ENCODE data around the gene RUNX2. TPM values are rescaled to one million over a fixed set of nuclear protein-coding genes. Genes with fewer than 3 reads are reported as not detected.

Gene RUNX2
- total and polyA plus RNA-seq, 10 of the 15 experiments (the other 5 are each of a cell fraction or from before 2014, with no cell fraction given) = 0.01 to 0.77 (median 0.15) TPM; not detected in 3

- ChIA-PET RAD21 (ENCODE audit: unreplicated experiment) (no interaction called here), SMC1A (ENCODE audit: uncharacterized antibody, unreplicated experiment) (no interaction called here), POLR2A (no interaction called here), CTCF (no interaction called here)
- TF ChIP-seq SMAD1 (IDR thresholded peaks at IDR 0.05; ENCODE audit: low read depth, partially characterized antibody) (no peak), NR2F1 (conservative IDR thresholded peaks at IDR 0.05) (no peak), RB1 (IDR thresholded peaks at IDR 0.05; ENCODE audit: borderline replicate concordance) (no peak), SREBF2 (IDR thresholded peaks at IDR 0.05; ENCODE audit: low read length) (no peak), ZNF274 (IDR thresholded peaks at IDR 0.05; ENCODE audit: insufficient read depth, insufficient read length) (no peak), USF1 (IDR thresholded peaks at IDR 0.05; ENCODE audit: borderline replicate concordance, extremely low read length, insufficient read depth, low read depth, low read length) (no peak), TARDBP (IDR thresholded peaks at IDR 0.05; ENCODE audit: borderline replicate concordance) (no peak), BRCA1 (IDR thresholded peaks at IDR 0.05; ENCODE audit: low read depth, low read length) (no peak), SMAD5 (IDR thresholded peaks at IDR 0.05; ENCODE audit: low read depth) (no peak), PML (IDR thresholded peaks at IDR 0.05; ENCODE audit: low read length) (no peak)
- TF ChIP-seq, protein P1, sequence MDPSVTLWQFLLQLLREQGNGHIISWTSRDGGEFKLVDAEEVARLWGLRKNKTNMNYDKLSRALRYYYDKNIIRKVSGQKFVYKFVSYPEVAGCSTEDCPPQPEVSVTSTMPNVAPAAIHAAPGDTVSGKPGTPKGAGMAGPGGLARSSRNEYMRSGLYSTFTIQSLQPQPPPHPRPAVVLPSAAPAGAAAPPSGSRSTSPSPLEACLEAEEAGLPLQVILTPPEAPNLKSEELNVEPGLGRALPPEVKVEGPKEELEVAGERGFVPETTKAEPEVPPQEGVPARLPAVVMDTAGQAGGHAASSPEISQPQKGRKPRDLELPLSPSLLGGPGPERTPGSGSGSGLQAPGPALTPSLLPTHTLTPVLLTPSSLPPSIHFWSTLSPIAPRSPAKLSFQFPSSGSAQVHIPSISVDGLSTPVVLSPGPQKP (IDR thresholded peaks at IDR 0.05; ENCODE audit: low read depth, low read length) = no peak
- TF ChIP-seq, protein P2, sequence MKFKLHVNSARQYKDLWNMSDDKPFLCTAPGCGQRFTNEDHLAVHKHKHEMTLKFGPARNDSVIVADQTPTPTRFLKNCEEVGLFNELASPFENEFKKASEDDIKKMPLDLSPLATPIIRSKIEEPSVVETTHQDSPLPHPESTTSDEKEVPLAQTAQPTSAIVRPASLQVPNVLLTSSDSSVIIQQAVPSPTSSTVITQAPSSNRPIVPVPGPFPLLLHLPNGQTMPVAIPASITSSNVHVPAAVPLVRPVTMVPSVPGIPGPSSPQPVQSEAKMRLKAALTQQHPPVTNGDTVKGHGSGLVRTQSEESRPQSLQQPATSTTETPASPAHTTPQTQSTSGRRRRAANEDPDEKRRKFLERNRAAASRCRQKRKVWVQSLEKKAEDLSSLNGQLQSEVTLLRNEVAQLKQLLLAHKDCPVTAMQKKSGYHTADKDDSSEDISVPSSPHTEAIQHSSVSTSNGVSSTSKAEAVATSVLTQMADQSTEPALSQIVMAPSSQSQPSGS (IDR thresholded peaks at IDR 0.05; ENCODE audit: low read length) = no peak
- Histone ChIP-seq H3K4me2 (ENCODE audit: control insufficient read depth, insufficient read depth) (no peak overlapping the region), H3K27ac (ENCODE audit: control insufficient read depth, insufficient read depth) (no peak overlapping the region), H3K79me2 (ENCODE audit: control insufficient read depth, insufficient read depth, low read length) (no peaks in the 10 kb centered on the region), H3K4me3 (no peak overlapping the region), H3K36me3 (ENCODE audit: control insufficient read depth in 2 of 2, insufficient read depth in 2 of 2, low read length in 1 of 2) (no peaks in the 10 kb centered on the region), H3K27me3 (replicated peaks in 1 of 2; ENCODE audit: control insufficient read depth in 2 of 2, insufficient read depth in 2 of 2, low read length in 1 of 2) (no peaks in the 10 kb centered on the region; a peak in 1 of 4 replicates), H2AFZ (ENCODE audit: control insufficient read depth, low read depth, low read length) (no peak overlapping the region), H3K9me3 (replicated peaks; ENCODE audit: control insufficient read depth, insufficient read depth, low read length) (no peaks in the 10 kb centered on the region), H3K9ac (ENCODE audit: control insufficient read depth, insufficient read depth, low read length) (no peak overlapping the region), H3K4me1 (ENCODE audit: control insufficient read depth, insufficient read depth, low read length) (no peaks in the 10 kb centered on the region), H4K20me1 (ENCODE audit: control insufficient read depth, insufficient read depth) (no peaks in the 10 kb centered on the region)
- FAIRE-seq (no peak), ATAC-seq (no peak), DNase-seq (ENCODE audit: low read depth, low spot score) (no peak)
- in situ Hi-C loops (cut with MboI) = no loop called here
- BruUV-seq (replicated peaks) = no TSS peak
- 38% methylated on average over 6 of the region's 6 CpGs for WGBS (ENCODE audit: insufficient coverage, insufficient replicate concordance, low lambda C conversion rate, missing lambda C conversion rate)
- intact Hi-C loops (cut with micrococcal nuclease; ENCODE audit: unreplicated experiment) = no loop called here
Measured at GRCh38 chr6:45455408-45455807, 127.3 kb downstream of the RUNX2 start.
